ENCODE results near the gene EBF3.

- TF ChIP-seq GATA1 (IDR thresholded peaks at IDR 0.05; ENCODE audit: low read depth, low read length): no peak
- no peak for TF ChIP-seq POLR2A (IDR thresholded peaks at IDR 0.05; ENCODE audit: low read length)
Measured at GRCh38 chr10:129900825-129901224, 63.2 kb downstream of the EBF3 start.
